Stimulated activated CD4-positive, alpha-beta T cell treated with anti-CD3 and anti-CD28 coated beads, Interleukin-12 subunit alpha, Interleukin-12 subunit beta, amount 100 ng/mL, for 48 hours (primary cell): Measurements from ENCODE around the gene LMBR1.

Experiments used
- DNase-seq, 3 donors: peaks; one replicate each; pipeline ENCODE4 v3.0.0-alpha.2; 2020; ENCODE audit warnings: low read depth in 2 of 3, low spot score in 1 of 3

Gene LMBR1

DNA sequence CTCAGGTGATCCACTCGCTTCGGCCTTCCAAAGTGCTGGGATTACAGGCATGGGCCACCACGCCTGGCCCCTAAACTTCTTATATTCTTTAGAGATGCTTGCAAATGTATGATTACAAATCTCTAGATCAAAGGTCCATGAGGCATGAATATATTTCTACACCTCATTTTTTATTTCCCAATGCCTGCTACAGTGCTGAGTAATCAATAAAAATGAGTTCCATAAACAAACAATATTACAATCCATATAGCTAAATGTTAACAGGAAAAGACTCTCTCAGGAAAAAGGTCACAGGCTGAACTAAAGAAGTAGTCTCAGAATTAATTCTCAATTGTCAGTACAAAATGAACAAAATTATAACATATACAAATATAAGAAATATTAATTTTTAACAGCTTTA is 90.8 kb downstream of the LMBR1 start:
- no peak for DNase-seq

DNA sequence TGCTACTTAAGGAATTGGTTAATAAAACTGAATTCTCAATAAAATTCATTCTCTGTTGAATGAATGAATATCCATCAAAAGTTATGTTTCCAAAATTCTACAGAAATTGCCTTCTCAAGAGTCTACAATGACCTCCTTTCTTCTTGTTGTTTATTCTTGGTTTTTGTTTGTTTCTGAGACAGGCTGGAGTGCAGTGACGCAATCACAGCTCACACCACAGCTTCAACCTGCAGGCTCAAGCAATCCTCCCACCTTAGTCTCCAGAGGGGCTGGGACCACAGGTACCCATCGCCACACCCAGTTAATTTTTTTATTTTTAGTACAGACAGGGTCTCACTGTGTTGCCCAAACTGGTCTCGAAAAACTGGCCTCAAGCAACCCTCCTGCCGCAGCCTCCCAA is 97.6 kb downstream of the LMBR1 start:
- no peak for DNase-seq

DNA sequence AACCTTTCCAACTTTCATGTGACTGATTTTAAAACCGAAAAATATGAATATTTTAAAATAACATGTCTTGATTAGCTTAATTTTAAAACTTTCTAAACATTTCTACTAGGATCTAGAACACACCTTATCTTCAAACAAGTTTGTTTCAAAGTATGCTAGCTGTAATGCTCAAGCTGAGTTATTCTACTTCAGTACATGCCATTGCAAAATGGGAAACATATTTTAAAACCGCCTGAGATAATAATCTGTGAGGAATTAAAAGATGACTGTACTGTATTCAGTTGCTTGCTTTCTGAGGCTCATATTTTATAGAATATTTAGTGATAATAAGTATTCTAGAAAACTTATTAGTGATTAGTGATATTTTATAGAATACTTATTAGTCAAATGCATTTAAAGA is 99.6 kb downstream of the LMBR1 start:
- DNase-seq = no peak

DNA sequence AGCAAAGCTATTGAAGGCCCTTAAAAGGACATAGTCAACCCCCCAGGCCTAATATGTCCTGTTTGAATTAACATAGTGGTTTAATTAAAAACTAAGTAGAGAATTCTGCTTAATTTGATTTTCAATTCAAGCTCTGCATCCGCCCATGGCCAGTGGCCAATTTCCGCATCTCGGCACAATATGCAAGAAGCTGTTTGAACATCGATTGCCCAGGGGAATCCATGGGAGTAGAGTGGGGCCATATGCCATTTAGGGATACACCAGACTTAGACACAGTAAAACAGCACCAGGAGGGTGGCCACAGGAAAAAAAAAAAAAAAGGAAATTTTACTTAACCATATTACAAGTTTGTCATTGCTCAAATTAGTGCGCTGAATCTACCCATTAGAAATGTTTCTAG is 100.4 kb downstream of the LMBR1 start:
- DNase-seq = no peak

DNA sequence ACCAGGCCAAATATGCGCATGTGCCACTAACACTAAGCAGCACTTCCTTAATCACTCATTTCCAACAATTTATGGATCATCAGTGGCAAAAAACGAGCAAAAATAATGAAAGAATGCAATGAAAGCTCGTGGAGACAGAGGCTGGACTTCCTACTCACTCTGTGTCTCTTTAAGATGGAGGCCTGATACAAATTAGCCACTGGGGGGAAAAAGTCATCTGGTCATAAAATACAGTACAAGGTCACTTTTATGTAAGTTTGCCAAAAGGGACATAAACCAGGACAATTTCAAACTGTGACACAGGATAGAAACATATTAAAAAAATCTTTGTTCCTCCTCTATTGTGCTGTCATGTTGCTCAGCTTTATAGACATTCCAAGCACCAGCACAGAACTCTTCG is 101.7 kb downstream of the LMBR1 start:
- no peak for DNase-seq

DNA sequence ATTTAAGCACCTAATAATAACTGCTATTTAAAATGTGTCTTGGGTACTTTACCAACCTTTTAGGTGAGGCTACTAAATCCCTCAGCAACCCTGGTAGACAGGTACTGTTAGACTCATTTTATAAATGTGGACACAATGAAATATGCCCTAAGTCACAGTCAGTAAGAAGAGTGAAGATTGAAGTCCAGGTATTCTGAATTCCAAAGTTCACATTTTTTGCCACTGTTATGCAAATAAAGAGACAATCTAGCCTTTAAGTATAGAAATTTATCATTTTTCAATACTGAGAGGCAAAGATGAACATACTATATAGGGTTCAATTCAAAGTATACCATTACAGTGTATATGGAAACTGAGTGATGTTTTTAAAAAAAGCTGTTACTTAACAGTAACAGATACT is 102.7 kb downstream of the LMBR1 start:
- DNase-seq = no peak

DNA sequence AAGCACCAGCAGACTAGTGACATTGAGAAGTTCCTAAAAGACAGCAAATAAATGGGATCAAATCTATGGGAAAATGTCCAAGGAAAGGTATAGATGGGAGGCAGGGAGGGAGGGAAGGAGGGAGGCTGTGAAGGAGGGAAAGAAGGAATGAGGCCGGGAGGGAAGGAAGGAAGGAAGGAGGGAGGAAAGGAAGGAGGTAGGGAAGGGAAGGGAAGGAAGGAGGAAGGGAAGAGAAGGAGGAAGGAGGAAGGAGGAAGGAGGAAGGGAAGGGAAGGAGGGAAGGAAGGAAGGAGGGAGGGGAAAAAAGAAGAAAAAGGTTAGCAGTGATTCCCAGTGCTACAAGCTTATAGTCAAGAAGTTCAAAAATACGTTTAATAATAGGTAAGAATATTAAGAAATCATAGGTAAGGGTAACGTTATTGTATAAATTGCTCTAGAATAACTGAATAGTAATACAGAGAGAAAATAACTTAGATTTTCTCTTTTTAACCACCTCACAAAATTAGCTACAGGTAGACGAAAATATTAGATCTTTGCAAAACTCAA is 106.9 kb downstream of the LMBR1 start:
- DNase-seq = no peak

DNA sequence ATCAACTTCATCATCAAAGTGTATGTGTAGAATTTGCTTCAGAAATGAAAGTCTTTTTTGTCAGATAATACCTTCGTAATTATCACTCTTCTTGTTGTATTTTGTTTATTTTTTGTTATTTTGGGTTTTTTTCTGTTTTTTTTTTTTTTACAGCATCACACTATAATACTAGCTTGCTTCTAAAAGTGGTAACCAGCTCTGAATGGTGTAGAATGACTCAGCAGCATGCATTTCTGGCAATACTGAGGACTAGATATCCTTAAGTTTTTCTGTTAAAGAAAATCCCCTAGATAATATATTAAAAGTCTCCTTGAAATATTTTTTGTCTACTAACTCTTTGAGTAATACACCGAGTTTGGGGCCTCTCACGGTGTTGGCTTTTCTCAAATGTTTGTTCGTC is 109.1 kb downstream of the LMBR1 start:
- DNase-seq = no peak

DNA sequence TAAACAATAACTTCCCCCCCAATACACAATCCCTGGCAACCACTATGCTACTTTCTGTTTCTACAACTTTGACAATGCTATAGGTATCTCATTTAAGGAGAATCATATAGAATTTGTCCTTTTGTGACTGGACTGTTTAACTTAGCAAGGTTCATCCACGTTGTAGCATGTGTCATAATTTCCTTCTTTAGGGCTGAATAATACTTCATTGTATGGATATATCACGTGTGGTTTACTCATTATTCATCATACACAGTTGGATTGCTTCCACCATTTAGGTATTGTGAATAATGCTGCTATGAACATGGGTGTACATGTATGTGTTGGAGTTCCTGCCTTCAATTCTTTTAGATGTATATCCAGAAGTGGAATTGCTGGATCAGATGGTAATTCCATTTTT is 111.0 kb downstream of the LMBR1 start:
- DNase-seq = no peak

DNA sequence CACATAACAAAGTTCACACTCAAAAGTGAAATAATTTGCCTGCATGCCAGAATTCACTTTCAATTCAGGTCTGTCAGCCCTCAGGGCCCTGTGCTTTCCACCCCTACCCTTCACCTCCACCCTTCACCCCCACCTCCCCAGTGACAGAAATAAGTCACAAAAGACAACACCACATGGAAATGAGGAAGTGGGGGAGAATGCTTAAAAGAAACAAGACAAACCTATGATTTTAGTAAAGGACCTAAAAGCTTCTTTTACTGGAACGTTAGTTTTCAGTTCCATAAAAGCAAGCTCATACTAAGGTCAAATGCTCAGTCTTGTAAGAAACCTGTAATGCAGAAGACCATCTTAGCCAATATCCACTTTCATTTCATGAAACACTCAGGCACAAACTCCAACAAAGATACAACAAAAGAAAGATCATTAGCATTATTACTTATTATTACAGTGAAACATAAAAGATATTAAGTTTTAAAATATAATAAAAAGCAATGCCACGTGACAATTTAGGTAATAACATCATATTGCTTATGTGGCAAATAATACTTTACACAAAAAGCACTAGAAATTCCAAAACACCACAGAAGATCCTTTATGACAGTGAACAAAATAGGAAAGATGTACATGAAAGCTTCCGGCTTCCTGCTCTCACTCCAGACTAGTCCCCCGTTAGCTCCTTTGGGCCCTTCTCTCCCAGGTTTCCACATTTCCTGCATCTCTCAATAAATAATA is 112.1 kb downstream of the LMBR1 start:
- no peak for DNase-seq

DNA sequence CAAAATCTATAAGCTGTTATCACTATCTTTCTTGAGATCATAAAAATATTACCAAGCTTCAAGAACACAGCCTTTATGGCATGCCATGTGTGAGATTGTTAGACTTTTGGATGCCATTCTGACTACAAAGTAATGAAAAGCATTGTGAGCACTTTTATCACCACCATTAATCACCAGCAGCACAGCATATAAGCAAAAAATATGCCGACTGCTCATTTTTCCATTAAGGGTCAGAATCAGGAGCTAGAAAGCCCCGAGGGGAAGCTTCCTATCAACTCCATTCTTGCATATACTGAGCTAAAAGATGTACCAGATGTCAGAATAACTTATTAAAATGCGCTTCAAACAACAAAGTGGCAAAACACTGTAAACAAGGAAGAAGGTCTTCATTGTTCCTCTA is 114.3 kb downstream of the LMBR1 start:
- no peak for DNase-seq

DNA sequence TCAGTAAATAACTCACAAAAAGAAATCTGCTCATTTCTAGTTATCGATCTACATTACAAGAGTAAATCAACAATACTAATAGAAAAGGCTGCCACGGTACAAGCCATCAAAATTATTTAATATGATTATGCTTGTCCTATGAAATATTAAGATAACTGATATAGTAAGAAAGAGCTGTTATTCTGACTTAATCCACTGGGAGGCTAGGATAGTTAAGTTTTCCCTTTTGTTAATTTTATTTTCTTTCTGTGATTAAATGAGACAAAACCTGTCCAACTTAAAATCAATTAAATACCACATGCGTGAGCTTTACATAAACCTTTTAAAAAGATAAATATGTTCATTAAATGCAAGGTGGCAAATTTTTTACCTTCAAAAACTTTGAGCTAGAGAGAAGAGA is 114.8 kb downstream of the LMBR1 start:
- no peak for DNase-seq

DNA sequence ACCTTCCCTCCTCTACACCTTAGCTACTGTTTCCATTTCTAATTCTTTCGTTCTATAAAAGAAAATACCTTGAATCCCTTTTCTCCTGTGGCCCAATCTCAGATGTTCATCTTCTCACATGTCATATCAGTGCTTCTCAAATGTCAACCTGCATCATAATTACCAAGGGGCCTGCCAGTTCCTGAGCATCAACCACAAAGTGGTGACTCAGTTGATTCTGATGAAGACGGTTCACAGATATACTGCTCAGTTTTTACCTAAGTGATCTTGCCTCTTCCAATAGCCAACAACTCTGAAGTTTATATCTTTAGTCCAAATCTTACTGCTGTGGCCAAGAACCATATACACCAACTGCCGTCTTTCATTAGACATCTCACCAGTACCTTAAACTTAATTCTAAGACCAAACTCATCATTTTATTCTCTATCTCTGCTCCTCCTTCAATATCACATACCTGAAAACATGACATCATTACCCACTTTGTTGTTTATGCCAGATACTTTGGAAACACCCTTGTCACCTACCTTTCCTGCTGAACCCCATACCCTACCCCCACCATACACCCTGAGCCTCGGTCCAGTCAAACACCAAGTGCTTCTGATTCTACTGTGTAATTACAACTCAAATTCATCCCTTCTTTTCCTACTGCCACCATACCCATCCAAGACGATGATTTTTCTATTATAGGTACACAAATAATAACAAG is 115.5 kb downstream of the LMBR1 start:
- peak in 2 of 3 donors; percentile 42 to 47 for DNase-seq

DNA sequence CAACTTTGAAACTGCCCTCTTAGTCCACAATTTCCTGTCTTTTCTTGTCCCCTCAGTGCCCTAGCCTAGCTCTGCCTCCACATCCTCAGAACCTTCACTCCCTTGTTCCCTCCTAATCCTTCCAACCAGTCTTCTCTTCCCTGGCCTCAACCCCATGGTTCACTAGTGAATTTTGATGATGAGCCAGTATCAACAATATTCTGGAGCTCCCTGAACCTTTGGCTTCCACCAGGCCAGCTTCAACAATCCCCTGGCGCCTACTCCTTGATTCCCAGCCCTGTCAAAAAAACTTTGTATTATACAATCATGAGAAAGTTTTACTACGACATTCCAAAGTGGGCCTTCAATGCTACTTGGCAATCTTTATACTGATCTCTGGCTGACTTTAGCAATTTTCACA is 116.5 kb downstream of the LMBR1 start:
- DNase-seq = no peak

DNA sequence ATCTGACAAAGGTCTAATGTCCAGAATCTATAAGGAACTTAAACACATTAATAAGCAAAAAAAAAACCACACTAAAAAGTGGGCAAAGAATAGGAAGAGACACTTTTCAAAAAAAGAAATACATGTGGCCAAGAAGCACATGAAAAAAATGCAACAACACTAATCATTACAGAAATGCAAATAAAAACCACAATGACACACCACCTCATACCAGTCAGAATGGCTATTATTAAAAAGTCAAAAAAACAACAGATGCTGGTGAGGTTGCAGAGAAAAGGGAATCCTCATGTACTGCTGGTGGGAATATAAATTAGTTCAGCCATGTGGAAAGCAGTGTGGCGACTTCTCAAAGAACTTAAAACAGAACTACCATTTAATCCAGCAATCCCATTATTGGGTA is 119.0 kb downstream of the LMBR1 start:
- DNase-seq = no peak

DNA sequence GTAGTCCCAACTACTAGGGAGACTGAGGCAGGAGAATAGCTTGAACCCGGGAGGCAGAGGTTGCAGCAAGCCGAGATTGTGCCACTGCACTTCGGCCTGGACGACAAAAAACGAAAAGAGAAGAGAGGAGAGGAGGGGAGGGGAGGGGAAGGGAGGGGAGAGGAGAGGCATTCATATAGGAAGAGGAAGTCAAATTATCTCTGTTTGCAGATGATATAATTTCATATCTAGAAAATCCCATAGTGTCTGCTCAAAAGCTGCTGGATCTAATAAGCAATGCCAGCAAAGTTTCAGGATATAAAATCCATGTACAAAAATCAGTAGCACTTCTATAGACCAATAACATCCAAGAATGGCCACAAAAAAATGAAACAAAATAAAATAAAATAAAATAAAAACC is 120.3 kb downstream of the LMBR1 start:
- DNase-seq = no peak

DNA sequence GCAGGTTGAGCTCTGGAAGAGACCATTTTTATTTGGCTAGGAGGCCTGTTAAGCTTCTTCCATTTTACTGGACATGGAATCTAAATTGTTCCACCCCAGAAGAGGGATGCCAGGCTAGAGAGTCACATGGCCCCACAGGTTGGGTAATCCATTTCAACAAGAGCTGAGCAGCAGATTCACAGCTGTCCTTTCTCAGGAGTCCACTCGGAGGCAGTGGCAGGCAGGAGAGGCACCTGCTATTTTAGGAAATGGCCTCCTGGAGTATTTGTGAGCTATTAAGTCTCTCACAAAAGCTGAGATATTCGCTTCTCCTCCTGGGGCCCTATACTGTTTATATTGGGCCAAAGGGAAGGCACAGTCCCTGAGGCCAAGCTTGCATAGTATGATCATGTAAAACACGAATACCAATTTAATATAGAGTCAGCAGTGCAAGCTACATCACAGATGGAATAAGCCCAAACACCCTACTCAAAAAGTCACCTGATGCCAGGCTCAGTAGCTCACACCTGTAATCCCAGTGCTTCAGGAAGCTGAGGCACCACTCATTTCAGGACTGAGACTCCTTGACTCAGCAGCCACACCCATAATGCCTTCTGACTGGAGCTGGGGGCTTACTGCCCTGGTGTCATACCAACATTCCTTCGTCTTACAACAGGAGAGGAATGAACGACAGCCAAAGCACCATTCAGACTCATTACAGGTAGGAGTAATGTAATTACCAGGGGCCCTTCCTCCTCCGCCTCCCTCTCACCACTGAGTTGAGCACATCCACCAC is 124.1 kb downstream of the LMBR1 start:
- no peak for DNase-seq

DNA sequence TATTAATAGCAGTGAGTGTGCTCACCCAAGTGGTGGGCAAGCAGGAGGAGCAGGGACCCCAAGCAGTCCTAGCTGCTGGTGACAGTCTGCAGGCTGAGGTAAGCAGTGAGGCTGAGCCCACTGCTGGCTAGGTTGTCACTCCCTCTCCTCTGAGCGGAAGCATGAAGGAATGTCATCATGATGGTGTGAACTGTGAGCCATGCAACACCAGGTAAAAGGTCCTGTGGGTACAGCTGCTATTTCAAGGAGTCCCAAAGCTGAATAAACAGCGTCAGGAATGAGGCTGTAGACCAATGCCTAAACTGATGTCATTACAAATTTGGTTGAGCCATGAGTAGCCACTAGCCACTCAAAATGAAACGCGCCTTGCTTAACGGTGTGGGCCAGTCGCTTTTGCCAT is 126.3 kb downstream of the LMBR1 start:
- DNase-seq = no peak

DNA sequence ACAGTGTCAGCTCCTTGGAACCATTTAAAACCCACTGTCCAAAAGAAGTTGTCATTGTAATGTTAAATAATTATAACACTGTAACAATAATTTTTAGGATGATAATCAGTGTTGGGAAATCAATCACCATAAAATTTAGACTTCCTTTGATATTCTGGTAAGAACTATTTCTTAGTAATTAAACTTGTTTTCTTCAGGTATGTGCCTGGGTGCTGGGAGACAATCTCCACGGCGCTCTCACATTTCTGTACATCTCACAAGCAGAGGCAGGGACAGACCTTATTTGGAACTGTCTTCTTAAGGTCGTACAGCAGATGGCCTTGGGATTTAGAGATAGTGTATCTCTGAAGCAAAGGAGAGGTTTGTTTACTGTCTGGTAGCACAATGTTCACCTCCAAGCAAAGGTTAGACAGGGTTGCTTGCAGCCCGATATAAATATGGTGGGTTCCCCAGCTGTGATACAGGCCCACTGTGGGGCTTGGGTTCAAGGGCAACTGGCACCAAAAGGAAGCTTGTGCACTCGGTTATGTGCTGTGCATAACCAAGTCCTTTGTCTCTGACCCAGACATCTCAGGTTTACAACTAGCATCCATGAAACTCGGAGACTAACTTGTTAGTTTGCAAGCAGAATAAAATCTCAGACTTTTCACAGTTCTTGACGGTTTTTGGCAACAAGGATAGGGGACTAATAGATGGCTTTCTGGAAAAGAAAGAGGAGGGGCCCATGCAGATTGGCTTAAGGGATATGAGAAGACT is 126.9 kb downstream of the LMBR1 start:
- no peak for DNase-seq

DNA sequence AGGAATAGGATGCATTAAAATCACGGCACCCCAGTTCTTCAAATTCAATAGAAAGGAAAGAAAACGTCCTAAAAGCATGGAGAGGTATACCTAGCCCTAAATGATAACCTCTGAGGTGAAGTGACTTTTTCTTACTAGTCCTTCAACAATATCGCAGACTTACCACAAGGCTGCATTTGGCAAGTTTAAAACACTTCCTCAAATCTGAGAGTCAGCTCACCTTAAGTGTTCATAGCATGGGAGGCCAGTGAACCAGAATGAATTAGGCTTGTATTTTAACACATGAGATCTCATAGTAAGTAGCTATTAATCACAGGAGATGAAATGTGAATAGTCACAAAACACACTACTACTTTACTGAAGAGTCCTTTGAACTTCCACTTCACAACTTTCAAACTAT is 128.2 kb downstream of the LMBR1 start:
- no peak for DNase-seq

DNA sequence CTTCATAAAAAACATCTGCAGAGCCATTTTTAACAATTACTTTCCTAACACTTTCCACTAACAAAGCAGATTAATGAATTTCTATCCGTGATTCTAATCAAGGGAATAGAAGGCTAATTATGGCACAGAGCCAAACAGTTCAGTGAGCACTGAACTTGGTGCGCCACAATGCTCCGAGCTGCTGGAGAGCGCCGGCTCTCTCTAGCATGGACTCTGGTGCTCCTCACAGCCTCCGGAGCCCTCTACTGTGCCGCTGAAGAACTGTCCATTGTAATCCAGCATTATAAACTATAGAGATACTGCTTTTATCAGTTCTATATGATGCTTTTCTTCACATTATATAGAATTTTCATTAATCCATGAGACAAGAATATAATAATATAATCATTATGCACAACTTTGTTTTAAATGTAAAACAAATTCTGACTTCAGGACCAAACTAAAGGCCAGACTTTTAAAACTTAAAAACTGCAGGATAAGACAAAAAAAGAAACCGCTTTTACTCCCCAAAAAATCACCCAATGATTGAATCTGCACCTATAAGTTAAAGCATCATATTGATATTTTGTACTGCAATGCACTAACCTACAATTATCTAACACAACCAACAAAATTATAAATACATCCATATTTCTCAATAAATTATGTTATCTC is 128.8 kb downstream of the LMBR1 start:
- no peak for DNase-seq
